ENCODE measurements around the gene PLAC9. TPM values are rescaled to one million over a fixed set of nuclear protein-coding genes. Genes with fewer than 3 reads are reported as not detected.

Gene PLAC9
- polyA plus RNA-seq, 1 experiment = 19.3 TPM

- CTCF ChIA-PET = no interaction called here
Measured at GRCh38 chr10:80183436-80183835, 50.9 kb downstream of the PLAC9 start.

GRCh38 chr10:80184291-80184690 lies 51.8 kb downstream of the PLAC9 start:
- no peaks in the 10 kb centered on the region for H3K27me3 ChIP-seq (ENCODE audit: control insufficient read depth, insufficient read depth, low read length)
- no peak for TF ChIP-seq CTCF (IDR thresholded peaks at IDR 0.05; ENCODE audit: insufficient read depth, low read depth, low read length)
- H3K4me3 ChIP-seq (ENCODE audit: low read depth, low read length) = no peak overlapping the region
- peaks cover 14% of the 10 kb centered on the region for H3K36me3 ChIP-seq (ENCODE audit: control insufficient read depth, insufficient read depth, low read length)
- ChIA-PET POLR2A (no interaction called here), CTCF (no interaction called here)
- no peak for DNase-seq (ENCODE audit: low read depth)

More at GRCh38 chr10:80183436-80183835, 50.9 kb downstream of the PLAC9 start:
- POLR2A ChIA-PET = no interaction called here
- no peaks in the 10 kb centered on the region for H3K27me3 ChIP-seq (ENCODE audit: control insufficient read depth, insufficient read depth, low read length)
- no peak for TF ChIP-seq CTCF (IDR thresholded peaks at IDR 0.05; ENCODE audit: insufficient read depth, low read depth, low read length)
- no peak overlapping the region for H3K4me3 ChIP-seq (ENCODE audit: low read depth, low read length)
- no peak for DNase-seq (ENCODE audit: low read depth)
- H3K36me3 ChIP-seq (ENCODE audit: control insufficient read depth, insufficient read depth, low read length) = peaks cover 16% of the 10 kb centered on the region

GRCh38 chr10:80185578-80186299 lies 53.2 kb downstream of the PLAC9 start:
- DNase-seq (ENCODE audit: low read depth) = no peak
- Histone ChIP-seq H3K4me3 (ENCODE audit: low read depth, low read length) (no peak overlapping the region), H3K27me3 (ENCODE audit: control insufficient read depth, insufficient read depth, low read length) (no peaks in the 10 kb centered on the region), H3K36me3 (ENCODE audit: control insufficient read depth, insufficient read depth, low read length) (peaks cover 8% of the 10 kb centered on the region)
- ChIA-PET POLR2A (no interaction called here), CTCF (interaction anchor here (1.1 kb wide), 1 partner anchor 17 kb away, joined by 3 read pairs; no protein-coding TSS in a partner anchor)
- TF ChIP-seq CTCF (IDR thresholded peaks at IDR 0.05; ENCODE audit: insufficient read depth, low read depth, low read length) = no peak

GRCh38 chr10:80186364-80187012 lies 54.0 kb downstream of the PLAC9 start:
- no peak for TF ChIP-seq CTCF (IDR thresholded peaks at IDR 0.05; ENCODE audit: insufficient read depth, low read depth, low read length)
- Histone ChIP-seq H3K36me3 (ENCODE audit: control insufficient read depth, insufficient read depth, low read length) (peaks cover 8% of the 10 kb centered on the region), H3K27me3 (ENCODE audit: control insufficient read depth, insufficient read depth, low read length) (no peaks in the 10 kb centered on the region), H3K4me3 (ENCODE audit: low read depth, low read length) (no peak overlapping the region)
- POLR2A ChIA-PET = no interaction called here
- no peak for DNase-seq (ENCODE audit: low read depth)
- CTCF ChIA-PET = no interaction called here

GRCh38 chr10:80187060-80187459 lies 54.5 kb downstream of the PLAC9 start:
- TF ChIP-seq CTCF (IDR thresholded peaks at IDR 0.05; ENCODE audit: insufficient read depth, low read depth, low read length) = no peak
- Histone ChIP-seq H3K36me3 (ENCODE audit: control insufficient read depth, insufficient read depth, low read length) (peaks cover 12% of the 10 kb centered on the region), H3K4me3 (ENCODE audit: low read depth, low read length) (no peak overlapping the region), H3K27me3 (ENCODE audit: control insufficient read depth, insufficient read depth, low read length) (no peaks in the 10 kb centered on the region)
- ChIA-PET POLR2A (no interaction called here), CTCF (no interaction called here)
- no peak for DNase-seq (ENCODE audit: low read depth)

Measured in BJ (cell line).